ENCODE results near the gene RPH3AL.
"Not testable (repeated sequence)": the region's sequence is repeated elsewhere in the genome, so short reads cannot be mapped to it uniquely, and the experiment has no call there.

The RPH3AL gene

GRCh38 chr17:180381-181244 is 172.0 kb downstream of the RPH3AL start:
- H3K4me3 ChIP-seq (ENCODE audit: low read depth, low read length) = no peak overlapping the region
- DNase-seq (ENCODE audit: low read depth) = no peak

GRCh38 chr17:179781-180380 is 172.7 kb downstream of the RPH3AL start:
- no peak overlapping the region for H3K4me3 ChIP-seq (ENCODE audit: low read depth, low read length)
- no peak for DNase-seq (ENCODE audit: low read depth)

- H3K4me3 ChIP-seq (ENCODE audit: low read depth, low read length) = no peak overlapping the region
- no peak for DNase-seq (ENCODE audit: low read depth)
These were observed 173.6 kb downstream of the RPH3AL start for GRCh38 chr17:179066-179432.

GRCh38 chr17:178292-179065 is 174.1 kb downstream of the RPH3AL start:
- no peak overlapping the region for H3K4me3 ChIP-seq (ENCODE audit: low read depth, low read length)
- DNase-seq (ENCODE audit: low read depth) = no peak

GRCh38 chr17:177762-178161 is 174.8 kb downstream of the RPH3AL start:
- no peak overlapping the region for H3K4me3 ChIP-seq (ENCODE audit: low read depth, low read length)
- DNase-seq (ENCODE audit: low read depth) = no peak

GRCh38 chr17:177155-177554 is 175.5 kb downstream of the RPH3AL start:
- DNase-seq (ENCODE audit: low read depth) = no peak
- no peak overlapping the region for H3K4me3 ChIP-seq (ENCODE audit: low read depth, low read length)

GRCh38 chr17:173166-173911 is 179.3 kb downstream of the RPH3AL start:
- no peak for DNase-seq (ENCODE audit: low read depth)
- H3K4me3 ChIP-seq (ENCODE audit: low read depth, low read length) = no peak overlapping the region

GRCh38 chr17:172401-172800 is 180.2 kb downstream of the RPH3AL start:
- no peak overlapping the region for H3K4me3 ChIP-seq (ENCODE audit: low read depth, low read length)
- DNase-seq (ENCODE audit: low read depth) = no peak

GRCh38 chr17:171871-172270 is 180.7 kb downstream of the RPH3AL start:
- DNase-seq (ENCODE audit: low read depth) = no peak
- H3K4me3 ChIP-seq (ENCODE audit: low read depth, low read length) = no peak overlapping the region

GRCh38 chr17:170130-170670 is 182.4 kb downstream of the RPH3AL start:
- H3K4me3 ChIP-seq (ENCODE audit: low read depth, low read length) = no peak overlapping the region
- no peak for DNase-seq (ENCODE audit: low read depth)

- not testable (repeated sequence) for H3K4me3 ChIP-seq (ENCODE audit: low read depth, low read length); DNase-seq (ENCODE audit: low read depth)
These were observed 184.0 kb downstream of the RPH3AL start for GRCh38 chr17:168614-169013.

- H3K4me3 ChIP-seq (ENCODE audit: low read depth, low read length) = no peak overlapping the region
- no peak for DNase-seq (ENCODE audit: low read depth)
These were observed 186.7 kb downstream of the RPH3AL start for GRCh38 chr17:165939-166338.

- DNase-seq (ENCODE audit: low read depth) = no peak
- no peak overlapping the region for H3K4me3 ChIP-seq (ENCODE audit: low read depth, low read length)
These were observed 188.0 kb downstream of the RPH3AL start for GRCh38 chr17:164303-165235.

GRCh38 chr17:163514-164098 is 189.0 kb downstream of the RPH3AL start:
- no peak for DNase-seq (ENCODE audit: low read depth)
- no peak overlapping the region for H3K4me3 ChIP-seq (ENCODE audit: low read depth, low read length)

- H3K4me3 ChIP-seq (ENCODE audit: low read depth, low read length) = no peak overlapping the region
- no peak for DNase-seq (ENCODE audit: low read depth)
These were observed 189.9 kb downstream of the RPH3AL start for GRCh38 chr17:162689-163088.
